ENCODE data around the gene CD300E.

GRCh38 chr17:74605361-74605760 lies 18.2 kb downstream of the CD300E start:
- TF ChIP-seq CTCF (IDR thresholded peaks at IDR 0.05; ENCODE audit: extremely low read depth in 1 of 2, insufficient read depth in 1 of 2, low read depth in 1 of 2, low read length in 2 of 2) (no peak), EZH2 (IDR thresholded peaks at IDR 0.05; ENCODE audit: borderline replicate concordance, low read depth, low read length, severe bottlenecking) (no peak), JUN (IDR thresholded peaks at IDR 0.05; ENCODE audit: borderline replicate concordance, insufficient read depth, insufficient read length, low read depth) (no peak), POLR2A (IDR thresholded peaks at IDR 0.05; ENCODE audit: low read depth, low read length) (no peak), POLR2AphosphoS5 (IDR thresholded peaks at IDR 0.05; ENCODE audit: insufficient read depth, low read depth, low read length) (no peak)

Measured in endothelial cell of umbilical vein (primary cell).